ENCODE results near the gene LACTB.

LACTB gene

GRCh38 chr15:63135804-63136203 lies 14.1 kb downstream of the LACTB start:
- TF ChIP-seq, protein P1, sequence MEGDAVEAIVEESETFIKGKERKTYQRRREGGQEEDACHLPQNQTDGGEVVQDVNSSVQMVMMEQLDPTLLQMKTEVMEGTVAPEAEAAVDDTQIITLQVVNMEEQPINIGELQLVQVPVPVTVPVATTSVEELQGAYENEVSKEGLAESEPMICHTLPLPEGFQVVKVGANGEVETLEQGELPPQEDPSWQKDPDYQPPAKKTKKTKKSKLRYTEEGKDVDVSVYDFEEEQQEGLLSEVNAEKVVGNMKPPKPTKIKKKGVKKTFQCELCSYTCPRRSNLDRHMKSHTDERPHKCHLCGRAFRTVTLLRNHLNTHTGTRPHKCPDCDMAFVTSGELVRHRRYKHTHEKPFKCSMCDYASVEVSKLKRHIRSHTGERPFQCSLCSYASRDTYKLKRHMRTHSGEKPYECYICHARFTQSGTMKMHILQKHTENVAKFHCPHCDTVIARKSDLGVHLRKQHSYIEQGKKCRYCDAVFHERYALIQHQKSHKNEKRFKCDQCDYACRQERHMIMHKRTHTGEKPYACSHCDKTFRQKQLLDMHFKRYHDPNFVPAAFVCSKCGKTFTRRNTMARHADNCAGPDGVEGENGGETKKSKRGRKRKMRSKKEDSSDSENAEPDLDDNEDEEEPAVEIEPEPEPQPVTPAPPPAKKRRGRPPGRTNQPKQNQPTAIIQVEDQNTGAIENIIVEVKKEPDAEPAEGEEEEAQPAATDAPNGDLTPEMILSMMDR (IDR thresholded peaks at IDR 0.05; ENCODE audit: low read depth, low read length) = no peak

GRCh38 chr15:63136742-63137141 lies 15.1 kb downstream of the LACTB start:
- H3K4me3 ChIP-seq (replicated peaks in 1 of 2; ENCODE audit: low read depth in 2 of 2, low read length in 2 of 2) = no peak overlapping the region
- DNase-seq (ENCODE audit: low read depth in 2 of 2) = peak in 1 of 2 donors; percentile 33
- TF ChIP-seq, protein P1 (IDR thresholded peaks at IDR 0.05; ENCODE audit: low read depth, low read length) = no peak

More at GRCh38 chr15:63135804-63136203, 14.1 kb downstream of the LACTB start:
- DNase-seq (ENCODE audit: low read depth in 2 of 2) = peak; percentile 94 to 96
- H3K4me3 ChIP-seq (replicated peaks in 1 of 2; ENCODE audit: low read depth in 2 of 2, low read length in 2 of 2) = no peak overlapping the region

- TF ChIP-seq, protein P1 (IDR thresholded peaks at IDR 0.05; ENCODE audit: low read depth, low read length) = no peak
- H3K4me3 ChIP-seq (replicated peaks in 1 of 2; ENCODE audit: low read depth in 2 of 2, low read length in 2 of 2) = no peak overlapping the region
- no peak for DNase-seq (ENCODE audit: low read depth in 2 of 2)
Measured at GRCh38 chr15:63140936-63141335, 19.3 kb downstream of the LACTB start.

- DNase-seq (ENCODE audit: low read depth in 2 of 2) = no peak
- H3K4me3 ChIP-seq (replicated peaks in 1 of 2; ENCODE audit: low read depth in 2 of 2, low read length in 2 of 2) = no peak overlapping the region
- TF ChIP-seq, protein P1 (IDR thresholded peaks at IDR 0.05; ENCODE audit: low read depth, low read length) = no peak
Measured at GRCh38 chr15:63145426-63145825, 23.8 kb downstream of the LACTB start.

GRCh38 chr15:63146684-63147083 lies 25.0 kb downstream of the LACTB start:
- DNase-seq (ENCODE audit: low read depth in 2 of 2) = peak; percentile 34 to 52
- H3K4me3 ChIP-seq (replicated peaks in 1 of 2; ENCODE audit: low read depth in 2 of 2, low read length in 2 of 2) = no peak overlapping the region
- TF ChIP-seq, protein P1 (IDR thresholded peaks at IDR 0.05; ENCODE audit: low read depth, low read length) = no peak

GRCh38 chr15:63151665-63152064 lies 30.0 kb downstream of the LACTB start:
- DNase-seq (ENCODE audit: low read depth in 2 of 2) = no peak
- no peak overlapping the region for H3K4me3 ChIP-seq (replicated peaks in 1 of 2; ENCODE audit: low read depth in 2 of 2, low read length in 2 of 2)
- TF ChIP-seq, protein P1 (IDR thresholded peaks at IDR 0.05; ENCODE audit: low read depth, low read length) = no peak

GRCh38 chr15:63155486-63155885 lies 33.8 kb downstream of the LACTB start:
- H3K4me3 ChIP-seq (replicated peaks in 1 of 2; ENCODE audit: low read depth in 2 of 2, low read length in 2 of 2) = peak overlapping the region; percentile 86 to 89
- DNase-seq (ENCODE audit: low read depth in 2 of 2) = no peak
- TF ChIP-seq, protein P1 (IDR thresholded peaks at IDR 0.05; ENCODE audit: low read depth, low read length) = no peak
